GM12892 (cell line): Measurements from ENCODE around the gene CDK13.

ENCODE experiments used
- POLR2A ChIP-seq: IDR thresholded peaks from 2 replicates; pipeline ENCODE4 v1.6.1; 2011; ENCODE audit warnings: low read depth, low read length, control low read depth
- POLR2AphosphoS5 ChIP-seq: IDR thresholded peaks from 2 replicates; pipeline ENCODE4 v1.6.1; 2011; ENCODE audit warnings: low read depth, low read length, control low read depth

- TF ChIP-seq POLR2A, result no peak
- no peak for TF ChIP-seq POLR2AphosphoS5
These were observed 28.4 kb upstream of the CDK13 start for GRCh38 chr7:39921506-39922175.
